HEK293T (cell line): ENCODE measurements around the gene MPP3.

Source experiments
- CTCF ChIA-PET: fragments of 350-600 bp; formaldehyde crosslinking; extraction: SDS; loops from one replicate; lab custom pipeline; 2021; ENCODE audit warnings: antibody characterized with exemption, inconsistent platforms; lab: Yijun Ruan, JAX
- POLR2A ChIA-PET: fragments of 350-600 bp; formaldehyde crosslinking; extraction: SDS; loops from one replicate; lab custom pipeline; 2020; ENCODE audit warnings: antibody characterized with exemption, inconsistent platforms; lab: Yijun Ruan, JAX
- DNase-seq: peaks from one replicate; pipeline ENCODE4 v3.0.0; 2012; ENCODE audit warnings: mixed read lengths; ENCODE audit errors: extremely low spot score
- ARNT ChIP-seq: fragments of 450-650 bp; IDR thresholded peaks from 2 replicates; pipeline ENCODE4 v1.6.1; 2017; ENCODE audit warnings: mild to moderate bottlenecking
- BHLHE40 ChIP-seq: fragments of 450-650 bp; IDR thresholded peaks from 2 replicates; pipeline ENCODE4 v1.6.1; 2016; ENCODE audit warnings: mild to moderate bottlenecking, moderate library complexity, borderline replicate concordance
- CTBP1 ChIP-seq: fragments of 450-650 bp; IDR thresholded peaks from 2 replicates; pipeline ENCODE4 v1.6.1; 2016; ENCODE audit warnings: borderline replicate concordance
- ELF4 ChIP-seq: fragments of 450-650 bp; IDR thresholded peaks from 2 replicates; pipeline ENCODE4 v1.6.1; 2017; ENCODE audit warnings: antibody characterized with exemption
- FOXA1 ChIP-seq: fragments of 450-650 bp; IDR thresholded peaks from 2 replicates; pipeline ENCODE4 v1.6.1; 2016; ENCODE audit warnings: mild to moderate bottlenecking
- FOXK2 ChIP-seq: fragments of 450-650 bp; IDR thresholded peaks from 2 replicates; pipeline ENCODE4 v1.6.1; 2016; ENCODE audit warnings: mild to moderate bottlenecking
- FOXM1 ChIP-seq: fragments of 450-650 bp; IDR thresholded peaks from 2 replicates; pipeline ENCODE4 v1.6.1; 2017; ENCODE audit warnings: mild to moderate bottlenecking, borderline replicate concordance
- HDGF ChIP-seq: fragments of 450-650 bp; IDR thresholded peaks from 2 replicates; pipeline ENCODE4 v1.6.1; 2017; ENCODE audit warnings: antibody characterized with exemption, borderline replicate concordance
- L3MBTL2 ChIP-seq: fragments of 450-650 bp; conservative IDR thresholded peaks from 2 replicates; pipeline ENCODE4 v1.6.1; 2016; ENCODE audit warnings: mild to moderate bottlenecking
- LEF1 ChIP-seq: fragments of 450-650 bp; IDR thresholded peaks from 2 replicates; pipeline ENCODE4 v1.6.1; 2017; ENCODE audit warnings: mild to moderate bottlenecking, borderline replicate concordance
- NFRKB ChIP-seq: fragments of 450-650 bp; IDR thresholded peaks from 2 replicates; pipeline ENCODE4 v1.6.1; 2016; ENCODE audit warnings: mild to moderate bottlenecking, moderate library complexity
- SP1 ChIP-seq: fragments of 450-650 bp; IDR thresholded peaks from 2 replicates; pipeline ENCODE4 v1.6.1; 2017
- SUZ12 ChIP-seq: fragments of 450-650 bp; IDR thresholded peaks from 2 replicates; pipeline ENCODE4 v1.6.1; 2016; ENCODE audit warnings: mild to moderate bottlenecking
- TARDBP ChIP-seq: fragments of 450-650 bp; IDR thresholded peaks from 2 replicates; pipeline ENCODE4 v1.6.1; 2016
- ZNF384 ChIP-seq: fragments of 450-650 bp; IDR thresholded peaks from 2 replicates; pipeline ENCODE4 v1.6.1; 2016
- TF ChIP-seq, protein P1 (sequence below): fragments of 450-650 bp; IDR thresholded peaks from 2 replicates; pipeline ENCODE4 v1.6.1; 2016

MPP3 gene

DNA sequence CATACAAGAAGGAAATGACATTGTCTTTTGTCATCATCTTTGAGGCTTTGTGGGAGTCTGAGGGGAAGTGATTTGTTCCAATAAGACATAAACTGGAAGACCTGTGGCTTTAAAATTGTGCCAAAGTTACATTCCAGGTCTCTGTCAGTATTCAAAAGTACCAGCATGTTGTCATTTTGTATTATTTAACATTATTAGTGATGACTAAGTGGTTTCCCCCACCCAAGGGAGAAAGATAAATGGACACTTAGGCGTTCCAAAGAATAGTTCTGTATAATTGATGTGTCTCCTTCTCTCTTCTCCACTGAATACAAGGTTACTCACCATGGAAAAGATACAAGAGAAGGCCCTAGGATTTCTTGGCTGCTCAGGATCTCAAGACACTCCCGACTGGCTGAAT, 48.9 kb downstream of the MPP3 start:
- POLR2A ChIA-PET = no interaction called here
- TF ChIP-seq L3MBTL2 (no peak), FOXM1 (no peak), CTBP1 (no peak), SP1 (no peak), FOXK2 (no peak), HDGF (no peak), NFRKB (no peak), SUZ12 (no peak), ELF4 (no peak)
- DNase-seq = no peak
- CTCF ChIA-PET = no interaction called here

DNA sequence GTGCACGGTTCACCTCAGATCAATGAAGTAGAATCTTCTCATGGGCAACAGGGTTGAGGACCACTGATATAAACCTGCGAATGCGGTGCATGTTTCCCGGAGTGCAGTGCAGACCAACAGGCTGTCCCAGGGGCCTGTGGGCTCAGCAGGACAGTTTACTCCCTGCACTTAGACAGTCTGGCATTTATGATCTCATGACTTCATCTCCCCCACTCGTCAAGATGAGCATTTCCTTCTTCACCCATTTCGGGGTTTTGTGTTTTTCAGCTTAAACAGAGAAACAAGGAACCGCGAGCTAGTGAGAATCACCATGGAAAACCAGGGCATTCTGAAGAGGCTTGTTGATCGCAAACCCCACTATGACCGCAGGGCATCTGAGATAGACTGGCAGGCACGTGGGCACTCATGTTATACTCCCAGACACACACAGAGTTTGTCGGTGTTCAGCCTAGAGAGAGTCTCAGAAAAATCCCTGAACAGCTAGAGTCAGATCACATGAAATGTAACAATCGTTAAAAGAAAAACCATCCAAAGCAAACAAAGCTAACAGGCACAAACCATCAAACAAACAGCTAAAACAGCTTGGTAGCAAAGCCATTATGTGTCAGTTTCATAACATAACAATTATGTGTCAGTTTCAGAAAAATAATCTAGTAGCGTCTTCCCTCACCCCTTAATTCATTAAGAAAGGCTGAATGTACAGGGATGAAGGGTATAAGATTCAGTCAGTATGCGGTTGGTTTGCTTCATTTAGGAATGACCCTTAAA, 49.8 kb downstream of the MPP3 start:
- TF ChIP-seq TARDBP = no peak
- TF ChIP-seq LEF1 = no peak
- TF ChIP-seq HDGF = no peak
- TF ChIP-seq CTBP1 = no peak
- no peak for TF ChIP-seq SP1
- TF ChIP-seq ELF4 = no peak
- TF ChIP-seq NFRKB = no peak
- no peak for TF ChIP-seq ZNF384
- TF ChIP-seq BHLHE40 = no peak
- no peak for TF ChIP-seq ARNT
- CTCF ChIA-PET = interaction anchor here (0.7 kb wide), 1 partner anchor 1037 kb away, joined by 3 read pairs; no protein-coding TSS in a partner anchor
- POLR2A ChIA-PET = no interaction called here
- DNase-seq = no peak

- DNase-seq = no peak
- ChIA-PET CTCF (no interaction called here), POLR2A (interaction anchor here (0.8 to 1.1 kb wide), 3 partner anchors 8 to 66 kb away, joined by 3 to 4 read pairs (median 3); no protein-coding TSS in a partner anchor)
- TF ChIP-seq, protein P1, sequence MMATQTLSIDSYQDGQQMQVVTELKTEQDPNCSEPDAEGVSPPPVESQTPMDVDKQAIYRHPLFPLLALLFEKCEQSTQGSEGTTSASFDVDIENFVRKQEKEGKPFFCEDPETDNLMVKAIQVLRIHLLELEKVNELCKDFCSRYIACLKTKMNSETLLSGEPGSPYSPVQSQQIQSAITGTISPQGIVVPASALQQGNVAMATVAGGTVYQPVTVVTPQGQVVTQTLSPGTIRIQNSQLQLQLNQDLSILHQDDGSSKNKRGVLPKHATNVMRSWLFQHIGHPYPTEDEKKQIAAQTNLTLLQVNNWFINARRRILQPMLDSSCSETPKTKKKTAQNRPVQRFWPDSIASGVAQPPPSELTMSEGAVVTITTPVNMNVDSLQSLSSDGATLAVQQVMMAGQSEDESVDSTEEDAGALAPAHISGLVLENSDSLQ = no peak
- TF ChIP-seq NFRKB = no peak
- no peak for TF ChIP-seq HDGF
- TF ChIP-seq SP1 = no peak
- no peak for TF ChIP-seq ZNF384
- TF ChIP-seq ARNT = no peak
- no peak for TF ChIP-seq ELF4
- TF ChIP-seq BHLHE40 = no peak
- no peak for TF ChIP-seq FOXA1
- no peak for TF ChIP-seq SUZ12
- TF ChIP-seq TARDBP = no peak
- TF ChIP-seq LEF1 = no peak
- no peak for TF ChIP-seq CTBP1
- no peak for TF ChIP-seq L3MBTL2
These were observed 52.8 kb downstream of the MPP3 start, which contains the start of gene CFAP97D1 for GRCh38 chr17:43780135-43780534. Gene CFAP97D1, plus strand, starts transcription at chr17:43780435. Its CDS starts 28 bp downstream, at chr17:43780463.

GRCh38 chr17:43779145-43780125, 53.5 kb downstream of the MPP3 start:
- peak; percentile 57 for DNase-seq

More at GRCh38 chr17:43779145-43780125, 53.5 kb downstream of the MPP3 start:
- TF ChIP-seq TARDBP (no peak), FOXA1 (no peak), L3MBTL2 (no peak), FOXM1 (no peak), CTBP1 (no peak), SUZ12 (no peak), ARNT (no peak), ELF4 (no peak), LEF1 (no peak), ZNF384 (no peak), HDGF (no peak), FOXK2 (no peak), NFRKB (no peak), BHLHE40 (no peak), SP1 (no peak)
- TF ChIP-seq, protein P1 = no peak
- ChIA-PET CTCF (interaction anchor here (0.6 kb wide), 1 partner anchor 99 kb away, joined by 5 read pairs; no protein-coding TSS in a partner anchor), POLR2A (interaction anchor here (0.7 to 1.6 kb wide), 13 partner anchors 8 to 358 kb away, joined by 3 to 7 read pairs (median 4); no protein-coding TSS in a partner anchor)
